MM.1S (cell line): ENCODE results near the gene FNDC1.

ENCODE experiments used
- DNase-seq: peaks from one replicate; pipeline ENCODE4 v3.0.0-alpha.2; 2015
- H2AFZ ChIP-seq: fragments of 300-600 bp; sonication (generic); 2 replicates; pipeline ENCODE4 v1.6.0; 2016; ENCODE audit warnings: antibody characterized with exemption, low read length
- H3F3A ChIP-seq: fragments of 300-600 bp; sonication (generic); 2 replicates; pipeline ENCODE4 v1.6.1; 2016; ENCODE audit warnings: mild to moderate bottlenecking, antibody characterized with exemption, low read length, moderate library complexity, mixed read lengths; ENCODE audit not compliant: insufficient read depth
- H3K27ac ChIP-seq: fragments of 300-600 bp; sonication (generic); 2 replicates; pipeline ENCODE4 v1.5.1; 2016; ENCODE audit warnings: mild to moderate bottlenecking, low read length
- H3K27me3 ChIP-seq: fragments of 300-600 bp; sonication (generic); replicated peaks from 2 replicates; pipeline ENCODE4 v1.6.0; 2016; ENCODE audit warnings: low read length; ENCODE audit not compliant: insufficient read depth
- H3K36me3 ChIP-seq: fragments of 300-600 bp; sonication (generic); replicated peaks from 2 replicates; pipeline ENCODE4 v1.6.1; 2016; ENCODE audit warnings: mild to moderate bottlenecking, low read length, mixed read lengths; ENCODE audit not compliant: insufficient read depth
- H3K4me1 ChIP-seq: fragments of 300-600 bp; sonication (generic); 2 replicates; pipeline ENCODE4 v1.6.1; 2016; ENCODE audit warnings: low read length, mixed read lengths
- H3K4me2 ChIP-seq: fragments of 300-600 bp; sonication (generic); 2 replicates; pipeline ENCODE4 v1.6.0; 2016; ENCODE audit warnings: low read depth, low read length
- H3K4me3 ChIP-seq: fragments of 300-600 bp; sonication (generic); 2 replicates; pipeline ENCODE4 v1.5.1; 2016; ENCODE audit warnings: low read length, mixed read lengths
- H3K79me2 ChIP-seq: fragments of 300-600 bp; sonication (generic); 2 replicates; pipeline ENCODE4 v1.6.1; 2016; ENCODE audit warnings: mixed run types, low read length, mixed read lengths
- H3K9ac ChIP-seq: fragments of 300-600 bp; sonication (generic); 2 replicates; pipeline ENCODE4 v1.6.1; 2016; ENCODE audit warnings: low read length, mixed read lengths
- H3K9me2 ChIP-seq: fragments of 300-600 bp; sonication (generic); replicated peaks from 2 replicates; pipeline ENCODE4 v1.6.1; 2016; ENCODE audit warnings: mild to moderate bottlenecking, low read length, mixed read lengths; ENCODE audit not compliant: insufficient read depth
- H3K9me3 ChIP-seq: fragments of 300-600 bp; sonication (generic); replicated peaks from 2 replicates; pipeline ENCODE4 v1.6.1; 2016; ENCODE audit warnings: mild to moderate bottlenecking, low read length, mixed read lengths; ENCODE audit not compliant: insufficient read depth
- H4K20me1 ChIP-seq: fragments of 300-600 bp; sonication (generic); 2 replicates; pipeline ENCODE4 v1.6.1; 2016; ENCODE audit warnings: mild to moderate bottlenecking, low read length, moderate library complexity, mixed read lengths; ENCODE audit not compliant: insufficient read depth
- EZH2 ChIP-seq: fragments of 300-600 bp; sonication (generic); optimal IDR thresholded peaks from 2 replicates; pipeline ENCODE3; 2017; ENCODE audit warnings: low read depth, mild to moderate bottlenecking, antibody characterized with exemption, low read length, mixed read lengths
- EZH2phosphoT487 ChIP-seq: fragments of 300-600 bp; sonication (generic); IDR thresholded peaks from 2 replicates; pipeline ENCODE4 v1.6.1; 2018; ENCODE audit warnings: antibody characterized with exemption, low read length
- TF ChIP-seq, protein P1 (sequence below): fragments of 300-600 bp; sonication (generic); IDR thresholded peaks from 2 replicates; pipeline ENCODE4 v1.5.1; 2016; ENCODE audit warnings: antibody characterized with exemption, low read length, mixed read lengths

Gene FNDC1

DNA sequence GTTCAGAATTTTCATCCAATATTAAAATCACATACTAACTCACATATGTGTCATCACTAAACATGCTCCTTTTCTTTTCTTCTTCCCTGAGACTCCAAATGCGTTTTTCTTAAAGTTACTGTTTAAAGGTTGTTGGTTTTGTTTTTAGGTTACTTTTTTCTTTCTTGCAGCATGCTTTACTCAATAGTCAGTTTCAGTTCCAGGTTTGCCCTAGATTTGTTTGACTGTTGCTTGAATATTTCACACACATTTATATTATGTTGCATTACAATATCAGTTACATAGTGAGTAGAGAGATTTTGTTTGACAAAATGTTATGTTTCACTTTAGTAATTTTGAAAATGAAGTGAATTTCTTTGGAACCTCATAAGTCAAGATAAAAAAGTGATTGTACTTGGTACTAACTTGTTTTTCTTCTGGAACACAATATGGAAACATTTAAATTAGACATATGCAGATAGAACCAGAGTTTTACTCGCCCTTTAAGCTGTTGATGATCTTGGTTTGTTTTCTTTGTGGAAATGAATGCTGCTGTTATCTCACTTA lies 27.3 kb downstream of the FNDC1 start:
- no peak overlapping the region for H3K9ac ChIP-seq
- H3K4me3 ChIP-seq, result no peak overlapping the region
- H3K79me2 ChIP-seq, result no peaks in the 10 kb centered on the region
- no peaks in the 10 kb centered on the region for H3F3A ChIP-seq
- H3K9me3 ChIP-seq, result no peaks in the 10 kb centered on the region
- H3K4me2 ChIP-seq, result no peak overlapping the region
- no peak for DNase-seq
- H4K20me1 ChIP-seq, result no peaks in the 10 kb centered on the region
- no peaks in the 10 kb centered on the region for H3K36me3 ChIP-seq
- H3K27ac ChIP-seq, result no peak overlapping the region
- H3K4me1 ChIP-seq, result no peaks in the 10 kb centered on the region
- no peak overlapping the region for H2AFZ ChIP-seq
- H3K9me2 ChIP-seq, result no peaks in the 10 kb centered on the region
- TF ChIP-seq EZH2 (no peak), EZH2phosphoT487 (no peak)
- TF ChIP-seq, protein P1, sequence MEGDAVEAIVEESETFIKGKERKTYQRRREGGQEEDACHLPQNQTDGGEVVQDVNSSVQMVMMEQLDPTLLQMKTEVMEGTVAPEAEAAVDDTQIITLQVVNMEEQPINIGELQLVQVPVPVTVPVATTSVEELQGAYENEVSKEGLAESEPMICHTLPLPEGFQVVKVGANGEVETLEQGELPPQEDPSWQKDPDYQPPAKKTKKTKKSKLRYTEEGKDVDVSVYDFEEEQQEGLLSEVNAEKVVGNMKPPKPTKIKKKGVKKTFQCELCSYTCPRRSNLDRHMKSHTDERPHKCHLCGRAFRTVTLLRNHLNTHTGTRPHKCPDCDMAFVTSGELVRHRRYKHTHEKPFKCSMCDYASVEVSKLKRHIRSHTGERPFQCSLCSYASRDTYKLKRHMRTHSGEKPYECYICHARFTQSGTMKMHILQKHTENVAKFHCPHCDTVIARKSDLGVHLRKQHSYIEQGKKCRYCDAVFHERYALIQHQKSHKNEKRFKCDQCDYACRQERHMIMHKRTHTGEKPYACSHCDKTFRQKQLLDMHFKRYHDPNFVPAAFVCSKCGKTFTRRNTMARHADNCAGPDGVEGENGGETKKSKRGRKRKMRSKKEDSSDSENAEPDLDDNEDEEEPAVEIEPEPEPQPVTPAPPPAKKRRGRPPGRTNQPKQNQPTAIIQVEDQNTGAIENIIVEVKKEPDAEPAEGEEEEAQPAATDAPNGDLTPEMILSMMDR, result no peak
- no peaks in the 10 kb centered on the region for H3K27me3 ChIP-seq

DNA sequence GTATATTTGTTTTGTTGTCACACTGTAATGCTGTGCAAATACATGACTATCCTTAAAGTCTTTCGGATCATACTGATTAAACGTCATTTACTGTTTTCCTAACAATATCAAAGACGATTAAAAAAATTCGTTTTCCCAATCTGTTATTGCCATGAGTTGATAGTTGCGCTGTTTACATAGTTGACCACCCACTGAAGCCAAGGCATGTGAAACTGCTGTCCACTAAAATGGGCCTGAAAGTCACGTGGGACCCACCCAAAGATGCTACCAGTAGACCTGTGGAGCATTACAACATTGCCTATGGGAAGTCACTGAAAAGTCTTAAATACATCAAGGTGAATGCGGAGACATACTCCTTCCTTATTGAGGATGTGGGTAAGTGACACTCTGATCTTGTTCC lies 28.1 kb downstream of the FNDC1 start:
- no peaks in the 10 kb centered on the region for H3K36me3 ChIP-seq
- H3F3A ChIP-seq, result no peaks in the 10 kb centered on the region
- no peaks in the 10 kb centered on the region for H3K9me2 ChIP-seq
- H3K4me2 ChIP-seq, result no peak overlapping the region
- H3K79me2 ChIP-seq, result no peaks in the 10 kb centered on the region
- H4K20me1 ChIP-seq, result no peaks in the 10 kb centered on the region
- no peak overlapping the region for H3K4me3 ChIP-seq
- no peak overlapping the region for H2AFZ ChIP-seq
- H3K27ac ChIP-seq, result no peak overlapping the region
- no peak for DNase-seq
- no peak overlapping the region for H3K9ac ChIP-seq
- H3K27me3 ChIP-seq, result no peaks in the 10 kb centered on the region
- H3K4me1 ChIP-seq, result no peaks in the 10 kb centered on the region
- TF ChIP-seq EZH2phosphoT487 (no peak), EZH2 (no peak)
- TF ChIP-seq, protein P1, result no peak
- no peaks in the 10 kb centered on the region for H3K9me3 ChIP-seq

DNA sequence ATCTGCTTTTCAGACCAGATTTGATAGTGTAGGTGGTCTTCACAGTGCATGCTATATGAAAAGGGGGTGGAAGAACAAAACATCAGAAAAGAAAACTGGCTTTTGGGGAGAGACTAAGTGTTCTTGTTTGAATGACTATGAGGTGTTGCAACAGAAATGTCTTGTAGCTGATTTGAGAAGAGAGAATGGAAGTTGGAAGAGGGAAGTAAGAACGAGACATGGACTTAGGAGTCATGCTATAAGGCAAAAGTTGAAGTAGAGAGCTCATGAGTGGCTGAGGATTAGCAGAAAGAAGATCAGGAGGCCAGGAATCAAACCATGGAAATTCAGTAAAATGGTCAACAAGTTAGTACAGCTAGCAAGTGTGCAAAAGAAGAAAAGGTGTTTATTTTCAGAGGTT lies 32.1 kb downstream of the FNDC1 start:
- H3K9me2 ChIP-seq, result no peaks in the 10 kb centered on the region
- H3K4me2 ChIP-seq, result no peak overlapping the region
- DNase-seq, result no peak

GRCh38 chr6:159203304-159204005 lies 34.3 kb downstream of the FNDC1 start:
- Histone ChIP-seq H2AFZ (no peak overlapping the region), H3K36me3 (no peaks in the 10 kb centered on the region), H3K9me2 (no peaks in the 10 kb centered on the region), H3K4me2 (no peak overlapping the region), H3K27me3 (no peaks in the 10 kb centered on the region), H3K4me3 (no peak overlapping the region), H4K20me1 (no peaks in the 10 kb centered on the region), H3K9me3 (no peaks in the 10 kb centered on the region), H3K79me2 (no peaks in the 10 kb centered on the region), H3K9ac (no peak overlapping the region), H3K4me1 (no peaks in the 10 kb centered on the region), H3F3A (no peaks in the 10 kb centered on the region), H3K27ac (no peak overlapping the region)
- TF ChIP-seq EZH2phosphoT487, result no peak
- TF ChIP-seq, protein P1, result no peak
- no peak for TF ChIP-seq EZH2
- no peak for DNase-seq

More for the DNA sequence above, 32.1 kb downstream of the FNDC1 start:
- Histone ChIP-seq H3K4me1 (no peaks in the 10 kb centered on the region), H3K79me2 (no peaks in the 10 kb centered on the region), H3F3A (no peaks in the 10 kb centered on the region), H2AFZ (no peak overlapping the region), H3K9ac (no peak overlapping the region), H3K36me3 (no peaks in the 10 kb centered on the region), H3K27ac (no peak overlapping the region), H3K27me3 (no peaks in the 10 kb centered on the region), H3K4me3 (no peak overlapping the region), H4K20me1 (no peaks in the 10 kb centered on the region), H3K9me3 (no peaks in the 10 kb centered on the region)
- no peak for TF ChIP-seq EZH2phosphoT487
